Measurements from ENCODE around the gene STXBP4.
"Not testable (repeated sequence)": the region's sequence is repeated elsewhere in the genome, so short reads cannot be mapped to it uniquely, and the experiment has no call there.

STXBP4 gene

GRCh38 chr17:55059724-55060123 lies 91.2 kb downstream of the STXBP4 start:
- no peak for DNase-seq

- DNase-seq, result no peak
These were observed 94.4 kb downstream of the STXBP4 start for GRCh38 chr17:55062921-55063320.

GRCh38 chr17:55063885-55064874 lies 95.6 kb downstream of the STXBP4 start:
- DNase-seq, result no peak

- no peak for DNase-seq
These were observed 99.3 kb downstream of the STXBP4 start for GRCh38 chr17:55067697-55068439.

GRCh38 chr17:55068862-55069811 lies 100.6 kb downstream of the STXBP4 start:
- DNase-seq, result no peak

GRCh38 chr17:55069983-55070529 lies 101.5 kb downstream of the STXBP4 start:
- no peak for DNase-seq

- DNase-seq, result peak; percentile 15
These were observed 104.3 kb downstream of the STXBP4 start for GRCh38 chr17:55072898-55073297.

- not testable (repeated sequence) for DNase-seq
These were observed 104.9 kb downstream of the STXBP4 start for GRCh38 chr17:55073467-55073866.

- no peak for DNase-seq
These were observed 113.0 kb downstream of the STXBP4 start for GRCh38 chr17:55081559-55081958.

GRCh38 chr17:55086635-55087058 lies 118.1 kb downstream of the STXBP4 start:
- DNase-seq, result no peak

GRCh38 chr17:55089256-55089655 lies 120.7 kb downstream of the STXBP4 start:
- peak; percentile 17 for DNase-seq

GRCh38 chr17:55090079-55090492 lies 121.5 kb downstream of the STXBP4 start:
- peak; percentile 87 for DNase-seq

GRCh38 chr17:55093353-55093752 lies 124.8 kb downstream of the STXBP4 start:
- peak; percentile 15 for DNase-seq

- no peak for DNase-seq
These were observed 130.2 kb downstream of the STXBP4 start for GRCh38 chr17:55098765-55099164.

GRCh38 chr17:55110521-55110920 lies 142.0 kb downstream of the STXBP4 start:
- DNase-seq, result no peak

- DNase-seq, result no peak
These were observed 145.7 kb downstream of the STXBP4 start for GRCh38 chr17:55114283-55114682.

- no peak for DNase-seq
These were observed 147.9 kb downstream of the STXBP4 start for GRCh38 chr17:55116440-55116914.

GRCh38 chr17:55117164-55117563 lies 148.6 kb downstream of the STXBP4 start:
- DNase-seq, result no peak

- DNase-seq, result no peak
These were observed 152.1 kb downstream of the STXBP4 start for GRCh38 chr17:55120651-55121050.

- DNase-seq, result no peak
These were observed 152.7 kb downstream of the STXBP4 start for GRCh38 chr17:55121268-55121667.

GRCh38 chr17:55122114-55122513 lies 153.5 kb downstream of the STXBP4 start:
- no peak for DNase-seq

GRCh38 chr17:55124730-55125360 lies 156.3 kb downstream of the STXBP4 start:
- DNase-seq, result no peak
